Measurements from ENCODE around the gene LBX2.

Gene LBX2

DNA sequence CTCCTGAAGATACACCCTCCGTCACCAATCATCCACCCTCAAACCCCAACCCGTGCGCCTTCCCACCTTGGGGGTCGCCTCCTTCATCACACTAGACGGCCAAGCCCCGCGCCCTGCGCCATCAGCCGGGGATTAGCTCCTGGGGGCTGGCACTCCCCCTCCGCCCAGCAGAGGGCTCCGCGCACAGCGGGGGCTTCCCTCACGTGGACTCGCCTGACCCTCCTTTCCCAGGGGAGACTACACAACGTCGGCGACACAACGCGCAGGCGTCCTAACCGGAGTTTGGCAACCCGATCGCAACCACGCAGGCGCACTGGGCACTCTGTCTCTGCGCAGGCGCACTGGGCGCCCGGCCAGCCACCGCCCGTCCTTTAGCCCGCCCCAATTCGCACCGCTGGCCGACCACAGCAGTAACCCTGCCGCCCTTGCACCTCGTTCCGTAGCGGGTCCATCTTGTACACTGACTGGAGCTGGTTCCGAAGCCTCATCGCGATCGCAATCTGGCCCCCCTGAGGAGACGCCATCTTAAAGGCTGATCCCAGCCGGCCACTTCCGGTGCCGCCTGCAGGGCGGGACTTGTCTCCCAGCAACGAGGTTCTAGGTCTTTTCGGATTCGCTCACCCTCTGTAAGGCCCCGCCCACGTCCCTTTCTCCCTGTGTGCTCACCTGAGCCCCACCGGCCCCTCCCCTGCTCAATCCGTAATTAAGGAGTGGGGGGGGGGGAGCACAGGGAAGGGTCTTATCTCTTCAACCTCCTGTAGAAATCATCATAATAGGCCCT, 7.9 kb upstream of the LBX2 start, which contains the start of gene PCGF1:
Gene PCGF1, minus strand, starts transcription at position 551 of the 781 bp plus-strand sequence. Its CDS starts 27 bp downstream, at position 524.
- TF ChIP-seq SIN3A (IDR thresholded peaks at IDR 0.05; ENCODE audit: borderline replicate concordance, insufficient read depth, low read length) (no peak), TAF1 (IDR thresholded peaks at IDR 0.05; ENCODE audit: borderline replicate concordance, insufficient read depth, low read length) (peak; percentile 78; the same call in 1 of the 2 replicates), POLR2AphosphoS5 (IDR thresholded peaks at IDR 0.05; ENCODE audit: low read depth, low read length) (peak; percentile 69; the same call in 1 of the 2 replicates), FOXP2 (optimal IDR thresholded peaks at IDR 0.05; ENCODE audit: borderline replicate concordance, extremely low read depth, extremely low read length, insufficient read depth) (no peak)
- TF ChIP-seq, protein P1, sequence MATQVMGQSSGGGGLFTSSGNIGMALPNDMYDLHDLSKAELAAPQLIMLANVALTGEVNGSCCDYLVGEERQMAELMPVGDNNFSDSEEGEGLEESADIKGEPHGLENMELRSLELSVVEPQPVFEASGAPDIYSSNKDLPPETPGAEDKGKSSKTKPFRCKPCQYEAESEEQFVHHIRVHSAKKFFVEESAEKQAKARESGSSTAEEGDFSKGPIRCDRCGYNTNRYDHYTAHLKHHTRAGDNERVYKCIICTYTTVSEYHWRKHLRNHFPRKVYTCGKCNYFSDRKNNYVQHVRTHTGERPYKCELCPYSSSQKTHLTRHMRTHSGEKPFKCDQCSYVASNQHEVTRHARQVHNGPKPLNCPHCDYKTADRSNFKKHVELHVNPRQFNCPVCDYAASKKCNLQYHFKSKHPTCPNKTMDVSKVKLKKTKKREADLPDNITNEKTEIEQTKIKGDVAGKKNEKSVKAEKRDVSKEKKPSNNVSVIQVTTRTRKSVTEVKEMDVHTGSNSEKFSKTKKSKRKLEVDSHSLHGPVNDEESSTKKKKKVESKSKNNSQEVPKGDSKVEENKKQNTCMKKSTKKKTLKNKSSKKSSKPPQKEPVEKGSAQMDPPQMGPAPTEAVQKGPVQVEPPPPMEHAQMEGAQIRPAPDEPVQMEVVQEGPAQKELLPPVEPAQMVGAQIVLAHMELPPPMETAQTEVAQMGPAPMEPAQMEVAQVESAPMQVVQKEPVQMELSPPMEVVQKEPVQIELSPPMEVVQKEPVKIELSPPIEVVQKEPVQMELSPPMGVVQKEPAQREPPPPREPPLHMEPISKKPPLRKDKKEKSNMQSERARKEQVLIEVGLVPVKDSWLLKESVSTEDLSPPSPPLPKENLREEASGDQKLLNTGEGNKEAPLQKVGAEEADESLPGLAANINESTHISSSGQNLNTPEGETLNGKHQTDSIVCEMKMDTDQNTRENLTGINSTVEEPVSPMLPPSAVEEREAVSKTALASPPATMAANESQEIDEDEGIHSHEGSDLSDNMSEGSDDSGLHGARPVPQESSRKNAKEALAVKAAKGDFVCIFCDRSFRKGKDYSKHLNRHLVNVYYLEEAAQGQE (IDR thresholded peaks at IDR 0.05; ENCODE audit: insufficient read depth in 1 of 2, low read depth in 2 of 2, low read length in 2 of 2) = no peak

DNA sequence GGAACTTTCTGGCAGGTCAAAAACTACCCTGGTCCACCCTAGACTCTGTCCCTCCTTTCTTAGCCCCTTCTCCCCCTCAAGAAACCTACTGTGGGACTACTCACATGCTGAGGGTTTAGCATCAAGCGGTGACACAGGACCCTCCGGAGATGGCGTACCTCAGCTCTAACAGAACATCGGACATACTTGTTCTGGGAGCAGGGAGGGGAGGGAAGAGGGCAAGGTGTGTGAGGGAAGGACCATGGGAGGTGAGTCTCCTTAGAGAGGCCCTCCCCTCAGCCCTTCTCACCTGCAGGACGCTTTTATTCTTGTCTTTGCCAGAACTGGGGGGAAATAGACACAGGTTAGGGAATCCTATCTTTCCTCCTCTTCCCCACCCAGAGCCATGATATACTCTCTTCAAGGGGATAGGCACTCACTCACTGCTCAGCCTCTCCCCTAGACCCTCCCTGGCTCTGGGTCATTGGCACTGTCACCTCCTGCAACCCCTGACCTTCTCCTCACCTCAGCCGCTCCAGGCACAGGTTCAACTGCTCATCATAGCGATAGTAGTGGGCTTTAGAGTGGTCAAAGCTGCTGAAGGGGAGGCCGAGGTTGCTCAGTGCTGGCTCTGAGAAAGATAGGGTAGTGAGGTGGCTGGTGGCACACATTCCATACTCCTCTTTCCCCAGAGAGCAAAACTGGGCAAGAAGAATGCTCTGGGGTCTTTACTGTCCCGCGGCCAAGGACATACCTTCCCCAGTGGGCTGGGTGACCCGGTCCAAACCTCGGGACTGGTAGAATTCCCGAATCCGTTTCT, 6.2 kb upstream of the LBX2 start:
- TF ChIP-seq, protein P1 (IDR thresholded peaks at IDR 0.05; ENCODE audit: insufficient read depth in 1 of 2, low read depth in 2 of 2, low read length in 2 of 2) = no peak
- TF ChIP-seq POLR2AphosphoS5 (IDR thresholded peaks at IDR 0.05; ENCODE audit: low read depth, low read length) = no peak
- no peak for TF ChIP-seq TAF1 (IDR thresholded peaks at IDR 0.05; ENCODE audit: borderline replicate concordance, insufficient read depth, low read length)
- no peak for TF ChIP-seq SIN3A (IDR thresholded peaks at IDR 0.05; ENCODE audit: borderline replicate concordance, insufficient read depth, low read length)
- no peak for TF ChIP-seq FOXP2 (optimal IDR thresholded peaks at IDR 0.05; ENCODE audit: borderline replicate concordance, extremely low read depth, extremely low read length, insufficient read depth)

DNA sequence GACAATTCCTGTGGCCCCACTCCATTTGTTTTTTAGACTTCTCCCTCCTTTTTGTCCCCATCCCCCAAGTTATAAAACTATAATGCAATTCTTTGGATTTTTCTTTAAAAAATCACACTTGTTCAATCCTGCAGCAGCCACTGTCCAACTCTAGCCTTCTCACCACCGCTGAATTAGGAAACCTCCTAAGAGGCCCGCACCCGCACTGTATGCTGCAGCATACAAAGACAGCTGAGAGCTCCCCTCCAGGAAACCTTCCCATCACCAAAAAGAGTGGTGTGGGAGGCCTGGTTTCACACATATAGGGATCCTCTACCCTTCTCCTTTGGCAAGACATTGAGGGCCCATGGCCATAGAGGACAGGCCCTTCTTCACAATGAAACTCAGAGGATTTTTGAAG, 5.2 kb upstream of the LBX2 start:
- TF ChIP-seq, protein P1 (IDR thresholded peaks at IDR 0.05; ENCODE audit: insufficient read depth in 1 of 2, low read depth in 2 of 2, low read length in 2 of 2) = no peak
- TF ChIP-seq TAF1 (IDR thresholded peaks at IDR 0.05; ENCODE audit: borderline replicate concordance, insufficient read depth, low read length) = no peak
- no peak for TF ChIP-seq POLR2AphosphoS5 (IDR thresholded peaks at IDR 0.05; ENCODE audit: low read depth, low read length)
- no peak for TF ChIP-seq SIN3A (IDR thresholded peaks at IDR 0.05; ENCODE audit: borderline replicate concordance, insufficient read depth, low read length)
- no peak for TF ChIP-seq FOXP2 (optimal IDR thresholded peaks at IDR 0.05; ENCODE audit: borderline replicate concordance, extremely low read depth, extremely low read length, insufficient read depth)

DNA sequence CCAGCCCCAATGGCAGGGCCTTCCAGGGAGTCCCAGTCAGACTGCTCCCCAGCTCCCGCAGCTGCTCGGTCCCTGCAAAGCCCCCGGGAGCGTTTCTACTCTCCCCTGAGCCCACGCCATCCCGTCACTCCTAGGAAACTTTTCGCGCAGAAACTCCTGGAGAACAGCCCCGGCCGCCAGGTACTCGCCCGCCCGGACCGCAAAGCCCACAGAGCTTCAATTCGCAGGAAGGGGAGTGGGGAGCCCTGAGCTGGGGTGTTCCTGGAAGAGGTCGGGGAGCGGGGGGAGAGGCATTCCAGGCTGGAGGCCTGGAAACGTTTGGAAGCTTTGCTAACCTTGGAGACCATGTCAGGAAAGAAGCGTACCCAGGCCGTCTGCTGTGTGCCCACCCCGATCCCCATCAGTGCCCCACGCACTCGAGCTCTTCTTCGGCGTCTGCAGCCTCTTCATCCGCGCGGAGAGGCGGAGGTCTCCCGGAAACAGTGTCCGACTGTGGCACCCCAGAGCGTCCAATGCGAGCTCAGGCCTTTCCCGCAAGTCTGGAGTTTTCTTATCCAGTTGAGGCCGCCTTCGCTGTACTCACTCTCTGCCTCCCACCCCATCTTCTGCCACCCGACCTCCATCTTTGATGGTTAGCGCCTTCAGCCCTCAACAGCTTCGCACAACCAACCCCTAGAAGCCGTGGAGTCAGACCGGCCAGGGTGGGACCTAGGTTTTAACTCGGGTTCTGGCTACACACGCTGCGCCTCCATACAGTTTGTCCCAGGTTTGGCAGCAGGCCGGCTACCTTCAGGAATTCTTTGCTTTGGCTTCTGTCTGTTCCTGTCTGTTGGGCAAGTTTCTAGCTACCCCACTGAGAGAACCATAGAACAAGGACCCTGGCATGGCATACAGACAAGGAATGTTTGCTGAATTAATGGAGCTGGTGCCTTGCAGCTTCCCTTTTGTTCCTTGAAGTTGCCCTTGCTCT, 4.4 kb upstream of the LBX2 start:
- TF ChIP-seq FOXP2 (optimal IDR thresholded peaks at IDR 0.05; ENCODE audit: borderline replicate concordance, extremely low read depth, extremely low read length, insufficient read depth) (no peak), POLR2AphosphoS5 (IDR thresholded peaks at IDR 0.05; ENCODE audit: low read depth, low read length) (no peak), TAF1 (IDR thresholded peaks at IDR 0.05; ENCODE audit: borderline replicate concordance, insufficient read depth, low read length) (no peak), SIN3A (IDR thresholded peaks at IDR 0.05; ENCODE audit: borderline replicate concordance, insufficient read depth, low read length) (no peak)
- TF ChIP-seq, protein P1 (IDR thresholded peaks at IDR 0.05; ENCODE audit: insufficient read depth in 1 of 2, low read depth in 2 of 2, low read length in 2 of 2) = no peak

Measured in PFSK-1 (cell line).